ENCODE data around the gene CFLAR.

GRCh38 chr2:201197781-201198180, 81.8 kb downstream of the CFLAR start:
- TF ChIP-seq CTCF (IDR thresholded peaks at IDR 0.05; ENCODE audit: insufficient read depth, low read length, poor library complexity, severe bottlenecking) (no peak), EZH2phosphoT487 (conservative IDR thresholded peaks at IDR 0.05; ENCODE audit: low read length) (no peak)
